CD4-positive, alpha-beta T cell treated with Interleukin-10 for 1 hour (primary cell): Measurements from ENCODE around the gene CHD3.
A peak's percentile ranks its signal among the peaks of the same experiment; 100 is the strongest.
"Not testable (repeated sequence)": the region's sequence is repeated elsewhere in the genome, so short reads cannot be mapped to it uniquely, and the experiment has no call there.

Source experiments
- DNase-seq: peaks from one replicate; pipeline ENCODE4 v3.0.0-alpha.2; 2020

Gene CHD3

GRCh38 chr17:7940034-7940433 is 51.4 kb downstream of the CHD3 start:
- no peak for DNase-seq

DNA sequence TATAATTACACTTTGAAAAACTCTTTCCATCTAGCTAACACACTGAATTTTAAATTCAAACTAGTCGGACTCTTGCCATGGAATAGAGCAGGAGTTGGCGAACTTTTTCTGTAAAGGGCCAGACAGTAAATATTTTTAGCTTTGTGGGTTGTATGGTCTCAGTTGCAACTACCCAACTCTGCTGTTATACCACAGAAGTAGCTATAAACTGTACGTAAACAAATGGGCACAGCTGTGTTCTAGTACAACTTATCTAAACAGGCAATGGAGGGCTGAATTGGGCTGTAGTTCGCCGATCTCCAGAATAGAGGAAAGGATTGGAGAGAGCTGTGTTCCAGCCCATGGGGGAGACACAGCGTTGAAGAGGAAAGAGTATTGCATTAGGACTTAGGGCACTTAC is 52.2 kb downstream of the CHD3 start:
- DNase-seq, result no peak

- no peak for DNase-seq
These were observed 54.7 kb downstream of the CHD3 start for GRCh38 chr17:7943291-7943690.

DNA sequence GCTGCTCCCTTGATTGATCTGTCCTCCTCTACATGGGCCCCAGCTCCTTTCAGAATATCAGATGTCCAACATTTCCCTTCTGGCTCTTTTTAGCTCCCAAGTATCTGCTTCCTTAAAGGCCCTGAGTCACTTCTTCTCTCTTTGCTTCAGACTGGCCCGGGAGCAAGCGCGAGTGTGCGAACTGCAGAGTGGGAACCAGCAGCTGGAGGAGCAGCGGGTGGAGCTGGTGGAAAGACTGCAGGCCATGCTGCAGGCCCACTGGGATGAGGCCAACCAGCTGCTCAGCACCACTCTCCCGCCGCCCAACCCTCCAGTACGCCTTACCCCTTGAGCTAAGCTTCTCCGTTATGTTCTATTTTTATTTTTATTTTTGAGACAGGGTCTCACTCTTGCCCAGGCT is 55.7 kb downstream of the CHD3 start:
- DNase-seq, result no peak

DNA sequence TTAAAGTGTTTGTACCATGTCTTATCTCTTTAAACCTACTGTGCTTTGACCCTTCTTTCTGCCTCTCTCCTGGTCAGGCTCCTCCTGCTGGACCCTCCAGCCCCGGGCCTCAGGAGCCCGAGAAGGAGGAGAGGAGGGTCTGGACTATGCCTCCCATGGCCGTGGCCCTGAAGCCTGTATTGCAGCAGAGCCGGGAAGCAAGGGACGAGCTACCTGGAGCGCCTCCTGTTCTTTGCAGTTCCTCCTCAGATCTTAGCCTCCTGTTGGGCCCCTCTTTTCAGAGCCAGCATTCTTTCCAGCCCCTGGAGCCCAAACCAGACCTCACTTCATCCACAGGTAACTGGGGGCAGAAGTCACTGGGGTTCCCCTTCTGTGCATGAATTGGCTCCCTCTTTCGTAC is 57.1 kb downstream of the CHD3 start:
- no peak for DNase-seq

GRCh38 chr17:7946441-7946840 is 57.9 kb downstream of the CHD3 start:
- DNase-seq, result no peak

GRCh38 chr17:7947651-7948050 is 59.1 kb downstream of the CHD3 start:
- no peak for DNase-seq

DNA sequence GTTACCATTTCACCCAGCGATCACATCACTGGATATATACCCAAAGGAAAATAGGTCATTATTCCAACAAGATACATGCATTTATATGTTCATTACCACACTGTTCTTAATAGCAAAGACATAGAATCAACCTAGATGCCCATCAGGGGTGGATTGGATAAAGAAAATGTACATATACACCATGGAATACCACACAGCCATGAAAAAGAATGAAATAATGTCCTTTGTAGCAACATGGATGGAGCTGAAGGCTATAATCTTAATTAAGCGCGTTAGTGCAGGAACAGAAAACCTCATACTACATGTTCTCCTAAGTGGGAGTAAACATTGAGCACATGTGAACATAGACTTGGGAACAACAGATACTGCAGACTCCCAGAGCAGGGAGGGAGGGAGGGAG is 62.0 kb downstream of the CHD3 start:
- no peak for DNase-seq

DNA sequence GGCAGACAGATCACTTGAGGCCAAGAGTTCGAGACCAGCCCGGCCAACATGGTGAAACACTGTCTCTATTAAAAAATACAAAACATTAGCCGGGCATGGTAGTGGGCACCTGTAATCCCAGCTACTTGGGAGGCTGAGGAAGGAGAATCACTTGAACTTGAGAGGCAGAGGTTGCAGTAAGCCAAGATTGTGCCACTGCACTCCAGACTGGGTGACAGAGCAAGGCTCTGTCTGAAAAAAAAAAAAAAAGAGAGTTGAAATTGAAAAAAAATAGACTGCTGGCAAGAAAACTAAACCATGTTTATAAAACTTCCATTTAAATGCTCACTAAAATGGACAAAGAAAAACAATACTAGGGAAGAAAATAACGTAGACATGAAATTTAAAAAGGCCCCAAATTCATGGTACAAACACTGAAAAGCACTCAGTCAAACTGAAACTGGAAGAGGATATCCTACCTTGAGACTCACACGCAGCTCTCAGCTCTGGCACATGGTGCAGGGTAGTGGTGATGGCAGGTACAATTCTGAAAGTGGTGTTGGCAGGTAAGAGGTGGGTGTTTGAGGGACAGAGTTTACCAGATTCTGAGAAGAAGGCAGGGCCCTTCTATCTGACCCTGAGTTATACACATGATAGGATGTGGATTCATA is 62.7 kb downstream of the CHD3 start:
- DNase-seq, result peak; percentile 14

- not testable (repeated sequence) for DNase-seq
These were observed 64.7 kb downstream of the CHD3 start for GRCh38 chr17:7953266-7953665.

- DNase-seq, result no peak
These were observed 67.0 kb downstream of the CHD3 start for GRCh38 chr17:7955414-7956227.

- DNase-seq, result no peak
These were observed 67.8 kb downstream of the CHD3 start for GRCh38 chr17:7956228-7956965.

- DNase-seq, result no peak
These were observed 71.1 kb downstream of the CHD3 start for GRCh38 chr17:7959503-7960253.

DNA sequence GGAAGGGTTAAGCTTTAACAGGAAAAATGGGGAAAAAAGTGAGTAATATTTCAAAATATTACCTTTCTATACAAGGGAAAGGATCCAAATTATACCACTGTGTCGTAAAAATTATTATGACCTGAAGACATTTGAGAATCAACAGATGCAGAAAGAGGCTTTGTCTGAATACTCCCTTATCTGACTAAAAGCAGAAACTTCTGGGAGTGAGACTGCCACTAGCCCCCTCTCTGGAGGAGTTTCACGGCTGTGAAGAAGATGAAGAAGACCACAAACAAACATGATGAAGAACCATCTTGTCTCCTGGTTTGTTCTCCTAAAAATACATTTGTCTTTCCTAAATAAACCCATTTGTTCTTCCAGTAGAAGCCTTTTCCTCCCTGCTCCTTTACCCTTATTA is 72.8 kb downstream of the CHD3 start:
- no peak for DNase-seq
